ENCODE measurements around the gene DSCAM. TPM values are rescaled to one million over a fixed set of nuclear protein-coding genes. Genes with fewer than 3 reads are reported as not detected.
A peak's percentile ranks its signal among the peaks of the same experiment; 100 is the strongest.

The DSCAM gene
- total and polyA plus RNA-seq, 2 experiments from 2014 or later: 0.23 to 0.42 TPM

GRCh38 chr21:40472013-40472412, 374.9 kb downstream of the DSCAM start:
- Histone ChIP-seq H3K9me3 (ENCODE audit: low read depth) (no peaks in the 10 kb centered on the region), H3K27me3 (no peaks in the 10 kb centered on the region), H3K36me3 (no peaks in the 10 kb centered on the region), H3K4me3 (no peak overlapping the region), H3K4me1 (ENCODE audit: low read depth) (peaks cover 10% of the 10 kb centered on the region), H3K27ac (no peak overlapping the region)
- no peak for DNase-seq (ENCODE audit: low read depth in 1 of 2, low spot score in 1 of 2)
- TF ChIP-seq CTCF (IDR thresholded peaks at IDR 0.05; ENCODE audit: low read depth, low read length): no peak

GRCh38 chr21:40471103-40471502, 375.9 kb downstream of the DSCAM start:
- H3K36me3 ChIP-seq: no peaks in the 10 kb centered on the region
- H3K27me3 ChIP-seq: no peaks in the 10 kb centered on the region
- TF ChIP-seq CTCF (IDR thresholded peaks at IDR 0.05; ENCODE audit: low read depth, low read length): no peak
- DNase-seq (ENCODE audit: low read depth in 1 of 2, low spot score in 1 of 2): no peak
- no peak overlapping the region for H3K4me3 ChIP-seq
- peaks cover 10% of the 10 kb centered on the region for H3K4me1 ChIP-seq (ENCODE audit: low read depth)
- H3K27ac ChIP-seq: no peak overlapping the region
- H3K9me3 ChIP-seq (ENCODE audit: low read depth): no peaks in the 10 kb centered on the region

GRCh38 chr21:40466893-40467483, 380.0 kb downstream of the DSCAM start:
- Histone ChIP-seq H3K4me1 (ENCODE audit: low read depth) (peaks cover 10% of the 10 kb centered on the region), H3K27ac (no peak overlapping the region), H3K27me3 (no peaks in the 10 kb centered on the region), H3K36me3 (no peaks in the 10 kb centered on the region), H3K4me3 (no peak overlapping the region), H3K9me3 (ENCODE audit: low read depth) (no peaks in the 10 kb centered on the region)
- peak in 1 of 2 donors; percentile 60 for DNase-seq (ENCODE audit: low read depth in 1 of 2, low spot score in 1 of 2)
- no peak for TF ChIP-seq CTCF (IDR thresholded peaks at IDR 0.05; ENCODE audit: low read depth, low read length)

- TF ChIP-seq CTCF (IDR thresholded peaks at IDR 0.05; ENCODE audit: low read depth, low read length): no peak
- Histone ChIP-seq H3K27me3 (no peaks in the 10 kb centered on the region), H3K27ac (no peak overlapping the region), H3K4me1 (ENCODE audit: low read depth) (peaks cover 10% of the 10 kb centered on the region), H3K36me3 (no peaks in the 10 kb centered on the region), H3K4me3 (no peak overlapping the region), H3K9me3 (ENCODE audit: low read depth) (no peaks in the 10 kb centered on the region)
- no peak for DNase-seq (ENCODE audit: low read depth in 1 of 2, low spot score in 1 of 2)
Observed at GRCh38 chr21:40465382-40465781, 381.6 kb downstream of the DSCAM start.

GRCh38 chr21:40463176-40463575, 383.8 kb downstream of the DSCAM start:
- H3K27me3 ChIP-seq: no peaks in the 10 kb centered on the region
- no peaks in the 10 kb centered on the region for H3K36me3 ChIP-seq
- no peaks in the 10 kb centered on the region for H3K9me3 ChIP-seq (ENCODE audit: low read depth)
- H3K27ac ChIP-seq: no peak overlapping the region
- H3K4me3 ChIP-seq: no peak overlapping the region
- DNase-seq (ENCODE audit: low read depth in 1 of 2, low spot score in 1 of 2): no peak
- TF ChIP-seq CTCF (IDR thresholded peaks at IDR 0.05; ENCODE audit: low read depth, low read length): no peak
- peaks cover 10% of the 10 kb centered on the region for H3K4me1 ChIP-seq (ENCODE audit: low read depth)
